ENCODE data around the gene ANO10.
"Not testable (repeated sequence)": the region's sequence is repeated elsewhere in the genome, so short reads cannot be mapped to it uniquely, and the experiment has no call there.

ANO10 gene

DNA sequence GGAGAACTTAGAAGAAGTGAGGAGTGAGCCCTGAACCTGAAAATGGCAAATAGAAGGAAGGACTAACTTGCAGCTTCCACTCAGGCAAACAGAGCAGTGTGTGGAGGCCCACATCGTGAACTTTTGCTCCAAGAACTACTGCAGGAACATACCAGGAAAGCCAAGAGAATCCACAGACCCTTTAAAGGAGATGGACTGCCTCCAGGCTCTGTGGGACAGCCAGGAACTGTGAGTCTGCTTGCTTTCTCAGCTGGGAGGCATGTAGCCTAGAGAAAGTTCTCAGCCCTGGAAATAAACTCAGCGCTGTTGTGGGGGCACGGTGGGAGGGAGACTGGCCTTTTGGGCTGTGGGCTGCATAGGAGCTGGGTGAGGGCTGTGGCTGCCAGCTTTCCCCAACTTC lies 242.5 kb downstream of the ANO10 start:
- no peak for DNase-seq (ENCODE audit: low read depth in 2 of 3, low spot score in 1 of 3)

DNA sequence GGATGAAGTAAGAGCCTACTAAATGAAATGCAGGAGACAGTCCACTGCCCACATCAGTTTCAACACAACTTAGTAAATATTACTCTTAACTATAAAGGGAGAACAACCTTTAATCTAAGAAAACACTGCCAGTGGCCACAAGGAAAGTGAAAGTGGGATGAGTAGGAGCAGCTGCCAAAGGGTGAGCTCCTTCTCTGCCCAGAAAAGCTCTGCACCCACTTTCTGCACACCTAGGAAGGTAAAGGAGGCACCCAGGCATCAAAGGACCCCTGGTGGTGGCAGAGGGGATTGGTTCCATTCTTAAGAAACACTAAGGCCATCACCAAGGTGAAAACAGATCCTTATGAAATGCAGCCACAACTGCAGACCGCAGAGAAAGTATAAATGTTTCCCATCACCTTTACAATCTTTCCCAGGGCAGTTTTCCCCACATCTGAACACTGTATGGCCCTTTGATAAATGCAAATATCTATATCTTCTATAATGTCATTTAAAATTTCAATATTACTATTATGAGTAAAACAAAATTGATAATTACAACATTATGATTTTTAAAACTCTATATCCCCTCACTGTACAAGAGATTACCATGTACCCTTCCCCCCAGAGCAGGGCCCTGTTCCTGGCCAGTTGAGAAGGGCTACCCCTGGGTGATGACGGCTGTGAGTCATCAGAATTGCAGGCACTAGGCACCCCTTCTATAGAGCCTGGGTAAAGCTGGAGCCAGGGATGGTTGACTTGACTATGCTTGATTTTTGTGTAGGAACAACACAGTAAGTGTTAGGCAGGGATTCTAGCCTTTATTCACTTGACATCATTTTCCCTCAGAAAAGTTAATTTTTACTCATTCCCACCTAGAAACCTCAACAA lies 243.5 kb downstream of the ANO10 start:
- DNase-seq (ENCODE audit: low read depth in 2 of 3, low spot score in 1 of 3): peak; percentile 40 to 60 (median 54)

GRCh38 chr3:43373560-43373928 lies 248.3 kb downstream of the ANO10 start:
- DNase-seq (ENCODE audit: low read depth in 2 of 3, low spot score in 1 of 3): no peak

DNA sequence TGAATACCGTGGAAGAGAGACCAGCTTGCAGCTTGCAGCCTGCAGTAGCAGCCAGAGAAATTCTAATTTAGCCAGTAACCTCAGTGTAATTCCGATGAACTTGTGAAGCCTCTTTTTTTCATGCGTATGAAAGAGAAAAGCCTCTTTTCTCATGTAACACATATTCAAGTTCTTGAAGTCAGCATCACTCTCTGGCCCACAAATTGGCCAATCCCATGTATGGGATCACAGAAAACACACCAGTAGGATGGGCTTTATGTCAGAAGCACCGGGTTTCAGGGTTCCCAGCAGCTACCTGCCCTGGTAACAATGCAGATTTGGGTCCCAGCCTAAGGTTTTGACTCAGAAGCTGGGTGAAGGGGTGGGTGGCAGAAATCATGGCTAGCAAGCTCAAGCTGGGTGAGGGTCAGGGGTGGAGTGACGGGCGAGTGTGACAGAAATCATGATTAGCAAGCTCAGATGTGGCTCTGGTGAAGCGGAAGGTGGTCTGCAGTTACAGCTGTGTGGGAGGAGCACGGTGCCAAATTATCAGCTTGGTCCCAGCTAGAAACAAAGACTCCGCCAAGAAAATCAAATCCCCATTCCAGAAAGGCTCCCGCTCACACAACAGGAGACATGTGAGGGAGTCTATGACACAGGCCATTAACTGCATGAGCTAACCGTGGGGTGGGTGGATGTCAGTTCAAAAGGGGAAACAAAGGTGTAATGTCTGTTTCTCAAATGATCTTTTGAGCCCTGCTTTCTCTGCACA lies 248.8 kb downstream of the ANO10 start:
- no peak for DNase-seq (ENCODE audit: low read depth in 2 of 3, low spot score in 1 of 3)

DNA sequence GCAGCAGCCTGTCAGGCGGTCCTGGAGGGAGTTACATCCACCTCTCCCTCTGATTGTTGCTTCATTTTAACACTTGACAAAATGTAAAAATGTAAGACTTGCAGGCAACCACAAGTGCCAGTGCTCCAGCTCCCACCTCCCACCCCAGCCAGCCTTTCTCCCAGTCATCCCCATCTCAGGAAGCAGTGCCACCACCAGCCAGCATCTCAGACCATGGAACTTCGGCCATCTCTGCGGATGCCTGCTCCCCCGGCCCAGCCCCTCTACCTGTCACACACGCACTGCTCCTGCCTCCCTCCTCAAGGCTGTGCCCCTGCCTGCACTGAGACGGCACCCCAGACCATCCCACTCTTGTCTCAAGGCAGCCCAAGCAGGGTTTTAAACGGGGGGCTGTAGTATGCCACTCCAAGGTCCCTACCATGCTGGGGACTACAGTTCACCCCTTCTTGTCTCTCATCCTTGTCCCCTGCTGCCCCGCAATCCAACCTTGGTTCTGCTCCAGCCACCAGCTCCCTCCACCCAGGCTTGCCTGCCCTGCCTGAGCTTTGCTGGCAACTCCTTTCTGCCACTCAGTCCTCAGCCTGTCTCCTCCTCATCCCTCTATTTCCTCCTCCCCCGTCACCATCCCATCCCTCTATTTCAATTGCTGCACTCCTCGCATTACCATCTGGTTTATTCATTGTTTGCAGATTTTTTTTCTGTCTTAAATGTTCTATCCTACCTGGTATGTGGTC lies 249.6 kb downstream of the ANO10 start:
- DNase-seq (ENCODE audit: low read depth in 2 of 3, low spot score in 1 of 3): no peak

GRCh38 chr3:43371494-43371893 lies 250.3 kb downstream of the ANO10 start:
- no peak for DNase-seq (ENCODE audit: low read depth in 2 of 3, low spot score in 1 of 3)

GRCh38 chr3:43370293-43370980 lies 251.4 kb downstream of the ANO10 start:
- no peak for DNase-seq (ENCODE audit: low read depth in 2 of 3, low spot score in 1 of 3)

- DNase-seq (ENCODE audit: low read depth in 2 of 3, low spot score in 1 of 3): no peak
These were observed 252.2 kb downstream of the ANO10 start for GRCh38 chr3:43369404-43370292.

DNA sequence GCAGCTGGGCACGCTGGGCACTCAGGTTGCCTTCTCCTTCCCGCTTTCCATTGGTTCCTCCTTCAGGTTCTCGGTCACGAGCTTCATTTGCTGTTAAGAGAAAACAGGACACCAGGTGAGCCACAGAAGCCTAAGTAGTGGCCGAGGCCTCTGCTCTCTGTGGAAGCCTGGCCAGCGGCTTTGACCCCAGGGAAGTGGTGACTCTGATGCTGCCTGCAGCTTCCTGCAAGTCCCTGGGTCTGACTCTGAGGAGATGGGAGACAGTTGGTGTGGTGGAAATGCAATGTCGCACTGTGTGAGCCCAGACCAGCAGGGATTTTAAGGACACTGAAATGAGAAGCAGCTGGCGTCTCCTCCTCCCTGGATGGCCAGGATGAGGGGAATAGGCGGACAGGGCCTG lies 254.9 kb downstream of the ANO10 start:
- no peak for DNase-seq (ENCODE audit: low read depth in 2 of 3, low spot score in 1 of 3)

DNA sequence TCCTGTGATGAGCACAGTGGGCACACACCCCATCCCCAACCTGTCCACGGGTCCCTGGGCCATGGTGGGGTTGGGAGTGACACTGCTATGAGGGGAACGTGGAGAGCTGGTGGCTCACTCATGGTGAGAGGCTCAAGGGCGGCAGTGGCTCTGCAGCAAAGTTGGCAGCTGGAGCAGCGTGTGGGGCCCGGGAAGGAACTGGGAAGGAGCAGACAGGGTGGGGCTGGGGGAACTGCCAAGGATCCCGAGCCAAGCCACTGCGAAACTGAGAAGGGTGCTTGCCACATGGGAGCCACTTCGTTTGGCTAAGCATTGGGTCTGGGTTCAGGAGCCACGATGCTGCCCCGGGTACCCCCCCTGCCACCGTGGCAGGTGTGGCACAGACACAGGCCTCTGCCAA lies 255.3 kb downstream of the ANO10 start:
- DNase-seq (ENCODE audit: low read depth in 2 of 3, low spot score in 1 of 3): no peak

GRCh38 chr3:43365601-43366305 lies 256.1 kb downstream of the ANO10 start:
- DNase-seq (ENCODE audit: low read depth in 2 of 3, low spot score in 1 of 3): no peak

DNA sequence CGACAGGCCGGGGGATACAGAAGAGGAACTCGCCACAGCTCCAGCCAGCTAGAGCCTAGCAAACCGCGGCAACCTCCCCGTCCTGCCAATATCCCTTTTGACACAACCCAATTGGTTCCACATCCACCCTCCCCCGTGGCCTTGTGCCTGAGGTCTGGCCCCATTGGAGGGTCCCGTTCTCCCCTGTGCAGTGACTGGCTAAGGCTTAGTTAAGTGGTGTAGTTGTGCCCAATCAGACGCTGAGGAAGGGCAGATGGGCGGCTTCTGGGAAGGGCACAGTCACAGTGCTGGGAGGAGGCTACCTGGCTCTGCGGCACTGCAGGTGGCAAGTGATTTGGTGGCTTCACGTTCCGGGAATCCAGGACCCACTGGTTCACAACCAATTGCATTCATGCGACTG lies 256.9 kb downstream of the ANO10 start:
- no peak for DNase-seq (ENCODE audit: low read depth in 2 of 3, low spot score in 1 of 3)

- no peak for DNase-seq (ENCODE audit: low read depth in 2 of 3, low spot score in 1 of 3)
These were observed 257.3 kb downstream of the ANO10 start for GRCh38 chr3:43364494-43364893.

GRCh38 chr3:43363621-43364266 lies 258.1 kb downstream of the ANO10 start:
- no peak for DNase-seq (ENCODE audit: low read depth in 2 of 3, low spot score in 1 of 3)

DNA sequence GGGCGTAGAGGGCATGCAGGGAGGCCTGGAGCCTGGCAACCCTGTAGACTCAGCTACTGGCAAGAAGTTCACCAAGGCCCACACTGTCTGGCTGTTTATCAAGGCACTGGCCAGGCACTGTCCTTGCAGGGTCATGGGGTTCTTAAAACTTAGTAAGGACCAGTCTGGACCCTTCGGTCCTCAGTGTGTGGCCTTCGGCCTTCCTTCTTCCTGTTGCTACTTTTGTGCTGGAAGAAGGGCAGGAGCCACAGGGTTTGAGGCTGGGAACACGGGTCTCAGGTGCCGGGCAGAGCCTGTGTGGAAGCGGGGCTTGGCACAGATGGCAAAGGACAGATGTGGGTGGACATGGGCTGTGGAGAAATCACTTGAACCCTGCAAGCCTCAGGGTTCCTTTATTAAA lies 258.9 kb downstream of the ANO10 start:
- DNase-seq (ENCODE audit: low read depth in 2 of 3, low spot score in 1 of 3): no peak

- DNase-seq (ENCODE audit: low read depth in 2 of 3, low spot score in 1 of 3): no peak
These were observed 259.6 kb downstream of the ANO10 start for GRCh38 chr3:43362183-43362582.

DNA sequence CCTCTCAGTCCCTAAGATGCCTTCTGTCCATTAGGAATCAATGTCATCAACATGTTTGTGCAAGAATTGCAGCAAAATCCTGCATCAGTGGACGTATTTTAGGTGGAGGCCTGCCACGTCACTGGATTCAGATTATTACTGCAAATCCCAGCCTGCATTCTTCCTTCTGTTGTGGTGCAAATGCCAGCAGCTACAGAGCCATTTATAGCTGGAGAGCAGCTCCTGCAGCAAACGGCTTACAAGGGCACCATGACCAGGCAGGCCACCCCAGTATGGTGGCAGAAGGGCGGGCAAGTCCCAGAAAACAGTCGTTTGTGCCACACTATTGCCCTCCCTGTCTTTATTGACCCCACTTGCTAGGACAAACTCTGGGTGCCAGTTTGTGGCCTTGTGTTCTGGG lies 260.7 kb downstream of the ANO10 start:
- DNase-seq (ENCODE audit: low read depth in 2 of 3, low spot score in 1 of 3): no peak

DNA sequence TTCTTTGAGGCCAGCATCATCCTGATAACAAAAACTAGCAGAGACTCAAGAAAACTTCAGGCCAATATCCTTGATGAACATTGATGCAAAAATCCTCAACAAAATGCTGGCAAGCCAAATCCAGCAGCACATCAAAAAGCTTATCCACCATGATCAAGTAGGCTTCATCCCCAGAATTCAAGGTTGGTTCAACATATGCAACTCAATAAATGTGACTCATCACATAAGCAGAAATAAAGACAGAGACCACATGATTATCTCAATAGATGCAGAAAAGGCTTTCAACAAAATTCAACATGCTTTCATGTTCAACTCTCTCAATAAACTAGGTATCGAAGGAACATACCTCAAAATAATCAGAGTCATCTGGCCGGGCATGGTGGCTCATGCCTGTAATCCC lies 265.8 kb downstream of the ANO10 start:
- not testable (repeated sequence) for DNase-seq (ENCODE audit: low read depth in 2 of 3, low spot score in 1 of 3)
